SU-DHL-6 (cell line): ENCODE data around the gene GPSM1.

Experiments used
- CTCF ChIP-seq: fragments of 200-600 bp; sonication (generic); IDR thresholded peaks from one replicate; pipeline ENCODE4 v1.5.1; 2017; ENCODE audit warnings: antibody characterized with exemption, mild to moderate bottlenecking, low read length, moderate library complexity; ENCODE audit not compliant: insufficient read depth, poor library complexity, severe bottlenecking
- EZH2phosphoT487 ChIP-seq: fragments of 200-600 bp; sonication (generic), shearing (Covaris generic); conservative IDR thresholded peaks from 2 replicates; pipeline ENCODE4 v1.6.1; 2018; ENCODE audit warnings: mild to moderate bottlenecking, antibody characterized with exemption, low read length, moderate library complexity, mixed read lengths

GRCh38 chr9:136379003-136379287 lies 51.6 kb downstream of the GPSM1 start:
- TF ChIP-seq CTCF (no peak), EZH2phosphoT487 (no peak)
